ENCODE data around the gene TSC22D4. TPM values are rescaled to one million over a fixed set of nuclear protein-coding genes. Genes with fewer than 3 reads are reported as not detected.
"Not testable (repeated sequence)": the region's sequence is repeated elsewhere in the genome, so short reads cannot be mapped to it uniquely, and the experiment has no call there.

TSC22D4 gene
- polyA plus RNA-seq, 1 experiment: 10.2 TPM

GRCh38 chr7:100452513-100452912, 26.5 kb downstream of the TSC22D4 start:
- DNase-seq (ENCODE audit: low read depth, low spot score): no peak
- H3K9me3 ChIP-seq (ENCODE audit: control insufficient read depth, insufficient read depth, low read length): no peaks in the 10 kb centered on the region
- H3K27ac ChIP-seq (ENCODE audit: low read depth, low read length): no peak overlapping the region
- ChIA-PET CTCF (interaction anchor here (1.4 kb wide), 1 partner anchor 13 kb away, joined by 5 read pairs; no protein-coding TSS in a partner anchor), POLR2A (no interaction called here)
- H3K4me3 ChIP-seq (ENCODE audit: low read depth, low read length): no peak overlapping the region
- no peak for TF ChIP-seq CTCF (IDR thresholded peaks at IDR 0.05; ENCODE audit: low read depth, low read length)
- no peaks in the 10 kb centered on the region for H3K27me3 ChIP-seq (ENCODE audit: control insufficient read depth, insufficient read depth, low read length)

GRCh38 chr7:100449190-100449795, 29.7 kb downstream of the TSC22D4 start:
- DNase-seq (ENCODE audit: low read depth, low spot score): no peak
- H3K9me3 ChIP-seq (ENCODE audit: control insufficient read depth, insufficient read depth, low read length): no peaks in the 10 kb centered on the region
- ChIA-PET POLR2A (interaction anchor here (0.7 to 1.6 kb wide), 2 partner anchors 20 to 137 kb away, joined by 6 to 8 read pairs; partner anchors contain the start of genes FBXO24, MEPCE and ZCWPW1), CTCF (interaction anchor here (0.5 to 1.0 kb wide), 4 partner anchors 8 to 211 kb away, joined by 3 to 4 read pairs (median 4); no protein-coding TSS in a partner anchor)
- H3K4me3 ChIP-seq (ENCODE audit: low read depth, low read length): no peak overlapping the region
- no peak overlapping the region for H3K27ac ChIP-seq (ENCODE audit: low read depth, low read length)
- H3K27me3 ChIP-seq (ENCODE audit: control insufficient read depth, insufficient read depth, low read length): no peaks in the 10 kb centered on the region
- no peak for TF ChIP-seq CTCF (IDR thresholded peaks at IDR 0.05; ENCODE audit: low read depth, low read length)

- CTCF ChIA-PET: interaction anchor here (0.6 to 1.1 kb wide), 3 partner anchors 18 to 137 kb away, joined by 3 read pairs; no protein-coding TSS in a partner anchor
- H3K27me3 ChIP-seq (ENCODE audit: control insufficient read depth, insufficient read depth, low read length); DNase-seq (ENCODE audit: low read depth, low spot score); H3K27ac ChIP-seq (ENCODE audit: low read depth, low read length); H3K9me3 ChIP-seq (ENCODE audit: control insufficient read depth, insufficient read depth, low read length); H3K4me3 ChIP-seq (ENCODE audit: low read depth, low read length): not testable (repeated sequence)
- POLR2A ChIA-PET: interaction anchor here (0.7 to 2.5 kb wide), 4 partner anchors 16 to 697 kb away, joined by 4 to 12 read pairs (median 4); partner anchors contain the start of gene ZCWPW1
These were observed 31.7 kb downstream of the TSC22D4 start for GRCh38 chr7:100447363-100447762.

- ChIA-PET CTCF (interaction anchor here (0.9 kb wide), 1 partner anchor 27 kb away, joined by 4 read pairs; no protein-coding TSS in a partner anchor), POLR2A (interaction anchor here (0.7 to 2.5 kb wide), 2 partner anchors 18 to 259 kb away, joined by 6 to 12 read pairs; partner anchors contain the start of gene ZCWPW1)
- no peak overlapping the region for H3K4me3 ChIP-seq (ENCODE audit: low read depth, low read length)
- TF ChIP-seq CTCF (IDR thresholded peaks at IDR 0.05; ENCODE audit: low read depth, low read length): no peak
- no peaks in the 10 kb centered on the region for H3K9me3 ChIP-seq (ENCODE audit: control insufficient read depth, insufficient read depth, low read length)
- DNase-seq (ENCODE audit: low read depth, low spot score): no peak
- H3K27ac ChIP-seq (ENCODE audit: low read depth, low read length): peak overlapping the region; percentile 21
- no peaks in the 10 kb centered on the region for H3K27me3 ChIP-seq (ENCODE audit: control insufficient read depth, insufficient read depth, low read length)
These were observed 33.0 kb downstream of the TSC22D4 start for GRCh38 chr7:100446040-100446439.

GRCh38 chr7:100444311-100445278, 34.4 kb downstream of the TSC22D4 start:
- ChIA-PET CTCF (interaction anchor here (1.3 kb wide), 1 partner anchor 25 kb away, joined by 5 read pairs; no protein-coding TSS in a partner anchor), POLR2A (interaction anchor here (0.5 to 3.1 kb wide), 4 partner anchors 11 to 115 kb away, joined by 3 to 20 read pairs (median 5); partner anchors contain the start of genes MEPCE and ZCWPW1)
- H3K27me3 ChIP-seq (ENCODE audit: control insufficient read depth, insufficient read depth, low read length): no peaks in the 10 kb centered on the region
- no peak overlapping the region for H3K4me3 ChIP-seq (ENCODE audit: low read depth, low read length)
- H3K27ac ChIP-seq (ENCODE audit: low read depth, low read length): peak overlapping the region; percentile 75
- no peak for TF ChIP-seq CTCF (IDR thresholded peaks at IDR 0.05; ENCODE audit: low read depth, low read length)
- no peaks in the 10 kb centered on the region for H3K9me3 ChIP-seq (ENCODE audit: control insufficient read depth, insufficient read depth, low read length)
- DNase-seq (ENCODE audit: low read depth, low spot score): no peak
